Measurements from ENCODE around the gene FAM228B.

The FAM228B gene

DNA sequence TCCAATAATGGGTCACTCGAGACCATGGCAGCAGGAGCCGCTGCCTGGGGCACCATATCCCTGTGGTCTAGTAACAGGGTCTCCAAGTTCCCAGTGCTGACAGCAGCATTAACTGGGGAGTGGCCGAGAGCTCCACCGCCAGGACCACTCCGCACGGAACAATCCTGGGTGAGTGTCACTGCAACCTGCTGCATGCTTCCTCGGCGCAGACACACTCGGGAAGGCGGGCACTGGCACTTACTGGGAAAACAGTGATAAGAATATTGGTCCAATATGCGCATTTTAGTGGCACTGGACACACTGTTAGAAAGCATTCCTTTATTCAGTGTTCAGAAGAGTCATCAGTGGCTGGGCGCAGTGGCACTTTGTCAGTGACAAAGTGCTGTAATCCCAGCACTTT is 81.2 kb downstream of the FAM228B start:
- Histone ChIP-seq H3K27me3 (ENCODE audit: insufficient read depth, low read length) (no peaks in the 10 kb centered on the region), H3K9me3 (ENCODE audit: low read length) (peaks cover 2% of the 10 kb centered on the region), H3K4me1 (ENCODE audit: insufficient read depth, low read length) (no peaks in the 10 kb centered on the region)

DNA sequence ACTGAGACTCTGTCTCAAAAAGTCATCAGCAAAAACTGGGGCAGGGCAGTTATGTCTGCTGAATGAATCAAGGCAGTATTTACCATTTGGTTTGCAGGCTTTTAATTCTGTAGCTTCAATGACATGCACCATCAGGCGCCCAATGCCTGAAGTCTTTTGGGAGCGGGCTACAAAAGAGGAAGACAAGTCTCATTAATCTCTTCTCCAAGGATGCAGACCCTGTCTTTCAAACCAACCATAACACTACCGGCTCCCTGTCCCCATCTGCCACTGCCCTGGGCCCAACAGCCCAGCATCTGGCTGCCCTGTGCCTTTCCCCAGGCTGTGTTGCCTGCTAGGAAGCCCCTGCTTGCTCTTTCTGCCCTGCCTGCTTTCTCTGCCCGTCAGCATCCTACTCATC is 81.9 kb downstream of the FAM228B start:
- Histone ChIP-seq H3K36me3 (ENCODE audit: insufficient read depth, low read length) (peaks cover 24% of the 10 kb centered on the region), H3K4me3 (ENCODE audit: low read length) (no peak overlapping the region), H3K4me1 (ENCODE audit: insufficient read depth, low read length) (no peaks in the 10 kb centered on the region), H3K27me3 (ENCODE audit: insufficient read depth, low read length) (no peaks in the 10 kb centered on the region), H3K9me3 (ENCODE audit: low read length) (no peaks in the 10 kb centered on the region), H2AFZ (ENCODE audit: low read depth, low read length) (no peak overlapping the region)

More for the DNA sequence above, 81.2 kb downstream of the FAM228B start:
- H3K36me3 ChIP-seq (ENCODE audit: insufficient read depth, low read length) = peaks cover 22% of the 10 kb centered on the region
- H3K4me3 ChIP-seq (ENCODE audit: low read length) = no peak overlapping the region
- H2AFZ ChIP-seq (ENCODE audit: low read depth, low read length) = no peak overlapping the region

DNA sequence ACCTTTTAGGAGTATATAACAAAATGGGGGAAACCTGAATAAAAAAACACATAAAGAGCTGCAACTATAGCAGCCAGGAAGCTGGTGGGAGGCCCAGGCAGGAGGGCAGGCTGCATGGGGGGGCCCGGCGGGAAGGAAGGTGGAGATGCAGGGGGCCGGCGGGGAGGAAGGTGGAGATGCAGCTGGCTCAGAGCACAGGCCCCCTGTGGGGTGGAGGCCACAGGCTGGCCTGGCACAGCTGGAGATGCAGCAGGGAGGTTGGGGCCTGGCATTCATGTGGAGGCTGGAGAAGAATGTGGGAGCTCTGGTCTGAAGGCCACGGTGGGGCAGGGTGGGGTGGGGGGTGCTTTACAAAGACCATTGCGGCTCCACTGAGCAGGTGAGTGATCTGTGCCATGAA is 83.0 kb downstream of the FAM228B start:
- Histone ChIP-seq H2AFZ (ENCODE audit: low read depth, low read length) (no peak overlapping the region), H3K4me3 (ENCODE audit: low read length) (no peak overlapping the region), H3K27me3 (ENCODE audit: insufficient read depth, low read length) (no peaks in the 10 kb centered on the region), H3K9me3 (ENCODE audit: low read length) (no peaks in the 10 kb centered on the region), H3K4me1 (ENCODE audit: insufficient read depth, low read length) (no peaks in the 10 kb centered on the region), H3K36me3 (ENCODE audit: insufficient read depth, low read length) (peaks cover 29% of the 10 kb centered on the region)

DNA sequence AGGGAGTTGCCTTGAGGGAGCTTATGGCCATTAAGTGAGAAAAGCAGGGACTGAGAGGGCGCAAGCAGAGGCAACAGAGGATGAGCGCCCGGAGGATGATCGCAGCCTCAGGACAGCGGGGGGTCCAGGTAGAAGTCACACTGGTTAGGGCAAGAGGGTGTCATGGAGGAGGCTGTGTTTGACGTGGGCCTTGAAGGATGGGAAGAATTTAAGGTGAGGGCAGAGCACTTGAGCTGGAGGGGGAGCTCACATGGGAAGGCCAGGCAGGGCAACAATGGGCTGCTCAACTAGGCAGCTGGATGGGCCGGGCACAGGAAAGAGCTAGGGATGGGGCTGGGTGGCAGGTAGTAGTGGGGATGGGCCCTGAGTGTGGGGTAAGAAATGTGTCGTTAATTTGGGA is 83.4 kb downstream of the FAM228B start:
- H2AFZ ChIP-seq (ENCODE audit: low read depth, low read length) = no peak overlapping the region
- H3K4me1 ChIP-seq (ENCODE audit: insufficient read depth, low read length) = no peaks in the 10 kb centered on the region
- H3K27me3 ChIP-seq (ENCODE audit: insufficient read depth, low read length) = no peaks in the 10 kb centered on the region
- peaks cover 29% of the 10 kb centered on the region for H3K36me3 ChIP-seq (ENCODE audit: insufficient read depth, low read length)
- no peaks in the 10 kb centered on the region for H3K9me3 ChIP-seq (ENCODE audit: low read length)
- H3K4me3 ChIP-seq (ENCODE audit: low read length) = no peak overlapping the region

DNA sequence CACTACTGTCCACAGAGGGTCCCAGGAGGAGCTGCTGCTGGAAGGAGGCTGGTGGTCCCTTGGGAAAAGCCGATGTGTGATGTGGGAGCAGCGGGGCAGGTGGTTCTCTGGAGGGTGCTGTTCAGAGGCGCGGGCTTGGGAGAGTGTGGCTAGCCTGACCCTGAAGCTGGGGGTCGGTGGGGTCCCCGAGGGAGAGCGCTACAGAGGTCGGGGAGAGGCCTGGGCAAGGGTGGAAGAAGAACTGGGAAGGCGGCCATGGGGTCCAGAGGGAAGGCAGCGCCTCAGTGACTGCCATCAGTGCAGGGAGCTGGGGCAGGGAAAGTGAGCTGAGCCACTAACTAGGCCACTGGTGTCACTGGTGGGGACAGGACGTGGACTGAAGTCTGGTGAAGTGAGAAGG is 84.1 kb downstream of the FAM228B start:
- Histone ChIP-seq H3K36me3 (ENCODE audit: insufficient read depth, low read length) (peaks cover 29% of the 10 kb centered on the region), H3K4me1 (ENCODE audit: insufficient read depth, low read length) (no peaks in the 10 kb centered on the region), H3K9me3 (ENCODE audit: low read length) (no peaks in the 10 kb centered on the region), H3K4me3 (ENCODE audit: low read length) (no peak overlapping the region), H3K27me3 (ENCODE audit: insufficient read depth, low read length) (no peaks in the 10 kb centered on the region), H2AFZ (ENCODE audit: low read depth, low read length) (no peak overlapping the region)

GRCh38 chr2:24208490-24208889 is 85.2 kb downstream of the FAM228B start:
- Histone ChIP-seq H2AFZ (ENCODE audit: low read depth, low read length) (no peak overlapping the region), H3K27me3 (ENCODE audit: insufficient read depth, low read length) (no peaks in the 10 kb centered on the region), H3K36me3 (ENCODE audit: insufficient read depth, low read length) (peaks cover 29% of the 10 kb centered on the region), H3K9me3 (ENCODE audit: low read length) (no peaks in the 10 kb centered on the region), H3K4me3 (ENCODE audit: low read length) (no peak overlapping the region), H3K4me1 (ENCODE audit: insufficient read depth, low read length) (no peaks in the 10 kb centered on the region)

GRCh38 chr2:24209389-24210105 is 86.3 kb downstream of the FAM228B start:
- H2AFZ ChIP-seq (ENCODE audit: low read depth, low read length) = no peak overlapping the region
- H3K9me3 ChIP-seq (ENCODE audit: low read length) = no peaks in the 10 kb centered on the region
- no peak overlapping the region for H3K4me3 ChIP-seq (ENCODE audit: low read length)
- H3K4me1 ChIP-seq (ENCODE audit: insufficient read depth, low read length) = no peaks in the 10 kb centered on the region
- no peaks in the 10 kb centered on the region for H3K27me3 ChIP-seq (ENCODE audit: insufficient read depth, low read length)
- H3K36me3 ChIP-seq (ENCODE audit: insufficient read depth, low read length) = peaks cover 21% of the 10 kb centered on the region

DNA sequence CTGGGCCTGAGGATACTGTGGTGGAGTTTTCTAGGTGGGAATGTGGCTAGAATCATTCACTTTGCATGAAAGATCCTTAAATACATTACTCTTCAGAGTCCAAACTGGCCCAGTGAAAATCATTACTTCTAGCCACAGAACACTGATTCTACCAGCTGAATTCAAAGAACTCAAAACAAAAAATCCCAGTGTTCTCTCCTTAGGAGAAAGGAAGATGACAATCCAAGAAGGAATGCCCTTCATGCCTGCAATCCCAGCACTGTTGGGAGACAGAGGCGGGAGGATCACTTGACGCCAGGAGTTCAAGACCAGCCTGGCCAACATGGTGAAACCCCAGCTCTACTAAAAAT is 86.8 kb downstream of the FAM228B start:
- no peak overlapping the region for H2AFZ ChIP-seq (ENCODE audit: low read depth, low read length)
- no peaks in the 10 kb centered on the region for H3K27me3 ChIP-seq (ENCODE audit: insufficient read depth, low read length)
- no peaks in the 10 kb centered on the region for H3K4me1 ChIP-seq (ENCODE audit: insufficient read depth, low read length)
- no peak overlapping the region for H3K4me3 ChIP-seq (ENCODE audit: low read length)
- H3K9me3 ChIP-seq (ENCODE audit: low read length) = no peaks in the 10 kb centered on the region
- H3K36me3 ChIP-seq (ENCODE audit: insufficient read depth, low read length) = peaks cover 20% of the 10 kb centered on the region

DNA sequence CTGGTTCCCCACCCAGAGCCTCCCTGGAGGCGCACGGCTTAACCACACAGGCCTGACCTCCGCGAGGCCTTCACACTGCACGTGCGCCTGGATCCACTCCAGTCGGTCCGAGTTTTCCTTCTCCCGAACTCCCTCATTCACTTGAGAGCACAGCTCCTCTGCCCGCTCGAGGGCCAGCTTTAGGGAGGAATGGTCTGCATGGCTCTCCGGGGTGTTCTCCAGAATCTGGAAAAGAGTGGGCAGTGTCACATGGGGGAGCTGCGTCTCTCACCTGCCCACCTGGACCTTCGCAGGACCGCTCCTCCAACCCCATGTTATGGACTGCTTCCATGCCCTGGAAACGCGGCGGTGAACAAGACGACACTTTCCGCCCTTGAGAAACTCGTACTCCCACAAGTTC is 87.5 kb downstream of the FAM228B start:
- H3K27me3 ChIP-seq (ENCODE audit: insufficient read depth, low read length) = no peaks in the 10 kb centered on the region
- peaks cover 20% of the 10 kb centered on the region for H3K36me3 ChIP-seq (ENCODE audit: insufficient read depth, low read length)
- no peaks in the 10 kb centered on the region for H3K4me1 ChIP-seq (ENCODE audit: insufficient read depth, low read length)
- H2AFZ ChIP-seq (ENCODE audit: low read depth, low read length) = no peak overlapping the region
- H3K4me3 ChIP-seq (ENCODE audit: low read length) = no peak overlapping the region
- no peaks in the 10 kb centered on the region for H3K9me3 ChIP-seq (ENCODE audit: low read length)

DNA sequence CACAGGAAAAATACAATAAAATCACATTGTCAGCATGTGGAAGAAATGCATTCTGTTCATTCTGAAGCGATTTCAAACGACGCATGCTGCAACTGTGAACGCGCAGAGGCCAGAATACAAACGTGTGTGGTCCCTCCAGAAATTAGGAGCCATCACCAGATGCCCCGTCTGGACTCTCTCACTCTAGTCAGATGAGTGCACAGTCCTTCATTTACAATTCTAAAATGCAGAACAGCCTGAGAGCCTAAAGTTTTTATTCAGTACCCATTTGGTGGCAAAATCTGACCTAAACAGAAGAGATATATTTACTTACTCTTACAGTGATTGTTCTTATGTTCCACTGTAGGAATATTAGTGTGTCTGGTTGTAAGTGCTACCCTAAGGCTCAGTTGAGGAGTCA is 88.1 kb downstream of the FAM228B start:
- H3K36me3 ChIP-seq (ENCODE audit: insufficient read depth, low read length) = peaks cover 23% of the 10 kb centered on the region
- H3K27me3 ChIP-seq (ENCODE audit: insufficient read depth, low read length) = no peaks in the 10 kb centered on the region
- no peak overlapping the region for H2AFZ ChIP-seq (ENCODE audit: low read depth, low read length)
- no peaks in the 10 kb centered on the region for H3K4me1 ChIP-seq (ENCODE audit: insufficient read depth, low read length)
- no peaks in the 10 kb centered on the region for H3K9me3 ChIP-seq (ENCODE audit: low read length)
- H3K4me3 ChIP-seq (ENCODE audit: low read length) = no peak overlapping the region

GRCh38 chr2:24214880-24215279 is 91.6 kb downstream of the FAM228B start:
- no peak overlapping the region for H2AFZ ChIP-seq (ENCODE audit: low read depth, low read length)
- H3K27me3 ChIP-seq (ENCODE audit: insufficient read depth, low read length) = no peaks in the 10 kb centered on the region
- H3K4me1 ChIP-seq (ENCODE audit: insufficient read depth, low read length) = no peaks in the 10 kb centered on the region
- peaks cover 8% of the 10 kb centered on the region for H3K36me3 ChIP-seq (ENCODE audit: insufficient read depth, low read length)
- H3K4me3 ChIP-seq (ENCODE audit: low read length) = no peak overlapping the region
- H3K9me3 ChIP-seq (ENCODE audit: low read length) = no peaks in the 10 kb centered on the region
